Endothelial cell of umbilical vein (primary cell): Measurements from ENCODE around the gene TOM1L2. TPM values are rescaled to one million over a fixed set of nuclear protein-coding genes. Genes with fewer than 3 reads are reported as not detected.

ENCODE experiments used
- BruUV-seq: library from RNA; stranded (reverse); fragments of 400-500 nt; replicated peaks from 2 replicates; lab custom pipeline; 2021; lab: Mats Ljungman, UMichigan
- CTCF ChIA-PET: fragments of 300-600, 350-600 bp; sonication (Branson Sonifier 250); formaldehyde crosslinking; loops from one replicate; lab custom pipeline; 2021; ENCODE audit warnings: antibody characterized with exemption, inconsistent platforms; lab: Charles Lee
- POLR2A ChIA-PET: fragments of 300-600, 350-600 bp; sonication (Branson Sonifier 250); formaldehyde crosslinking; loops from one replicate; lab custom pipeline; 2021; ENCODE audit warnings: antibody characterized with exemption, inconsistent platforms; lab: Charles Lee
- DNase-seq: peaks from one replicate; pipeline ENCODE4 v3.0.0-alpha.2; 2011; ENCODE audit warnings: low read depth, low spot score
- FAIRE-seq: peaks from 2 replicates; lab custom pipeline; 2011; peaks lifted over from hg19 to GRCh38; lab: Jason Lieb, UNC
- H2AFZ ChIP-seq: 2 replicates; pipeline ENCODE4 v1.6.0; 2012; ENCODE audit warnings: low read depth, low read length, control low read depth, inconsistent platforms
- H3K27ac ChIP-seq: 2 replicates; pipeline ENCODE4 v1.5.1; 2011; ENCODE audit warnings: low read depth, mild to moderate bottlenecking, control low read depth, low read length, moderate library complexity; ENCODE audit not compliant: insufficient read depth
- H3K27me3 ChIP-seq, 2 experiments: 2 replicates each; pipeline versions ENCODE4 v1.6.0 to v1.6.1; 2011; ENCODE audit warnings: low read length in 2 of 2, mixed read lengths in 1 of 2; ENCODE audit not compliant: control insufficient read depth in 2 of 2, insufficient read depth in 2 of 2
- H3K36me3 ChIP-seq, 2 experiments: 2 replicates in 1 of 2; 3 replicates in 1 of 2; pipeline ENCODE4 v1.5.1; 2011; ENCODE audit warnings: low read length in 2 of 2, mild to moderate bottlenecking in 1 of 2, moderate library complexity in 1 of 2; ENCODE audit not compliant: control insufficient read depth in 2 of 2, insufficient read depth in 2 of 2; ENCODE audit errors: extremely low read depth in 1 of 2
- H3K4me1 ChIP-seq: 3 replicates; pipeline ENCODE4 v1.5.1; 2011; ENCODE audit warnings: mild to moderate bottlenecking, low read length; ENCODE audit not compliant: control insufficient read depth, insufficient read depth; ENCODE audit errors: extremely low read depth
- H3K4me2 ChIP-seq: 2 replicates; pipeline ENCODE4 v1.6.1; 2011; ENCODE audit warnings: low read length, control low read depth, mixed read lengths; ENCODE audit not compliant: insufficient read depth
- H3K4me3 ChIP-seq, 3 experiments: fragments of 200-600 bp in 1 of 3; sonication (generic), shearing (Covaris generic) in 1 of 3; replicated peaks in 1 of 3; 2 replicates each; pipeline ENCODE4 v1.5.1; 2011 to 2016; ENCODE audit warnings: control low read depth in 3 of 3, low read length in 3 of 3, mild to moderate bottlenecking in 2 of 3, inconsistent platforms in 1 of 3, low read depth in 1 of 3, moderate library complexity in 1 of 3; ENCODE audit not compliant: insufficient read depth in 1 of 3
- H3K79me2 ChIP-seq: 2 replicates; pipeline ENCODE4 v1.6.0; 2012; ENCODE audit warnings: low read length, inconsistent platforms; ENCODE audit not compliant: control insufficient read depth, insufficient read depth
- H3K9ac ChIP-seq: replicated peaks from 2 replicates; pipeline ENCODE3; 2011; ENCODE audit warnings: low read length, control low read depth; ENCODE audit not compliant: insufficient read depth; ENCODE audit errors: extremely low read depth
- H3K9me1 ChIP-seq: replicated peaks from 3 replicates; pipeline ENCODE4 v1.6.0; 2011; ENCODE audit warnings: mild to moderate bottlenecking, low read length; ENCODE audit not compliant: control insufficient read depth, insufficient read depth; ENCODE audit errors: extremely low read depth
- H3K9me3 ChIP-seq: replicated peaks from 2 replicates; pipeline ENCODE4 v1.5.1; 2012; ENCODE audit warnings: low read length, inconsistent platforms; ENCODE audit not compliant: control insufficient read depth, insufficient read depth
- H4K20me1 ChIP-seq: replicated peaks from 2 replicates; pipeline ENCODE3; 2011; ENCODE audit warnings: mild to moderate bottlenecking, low read length; ENCODE audit not compliant: control insufficient read depth, insufficient read depth; ENCODE audit errors: extremely low read depth
- EZH2 ChIP-seq: IDR thresholded peaks from 2 replicates; pipeline ENCODE4 v1.6.1; 2012; ENCODE audit warnings: borderline replicate concordance, low read depth, mild to moderate bottlenecking, moderate library complexity, low read length, inconsistent platforms; ENCODE audit not compliant: severe bottlenecking
- FOS ChIP-seq: IDR thresholded peaks from 2 replicates; pipeline ENCODE4 v1.6.1; 2011; ENCODE audit warnings: mild to moderate bottlenecking, low read length, moderate library complexity, borderline replicate concordance; ENCODE audit not compliant: insufficient read depth
- GATA2 ChIP-seq: IDR thresholded peaks from 2 replicates; pipeline ENCODE4 v1.7.0; 2011; ENCODE audit warnings: low read depth, mild to moderate bottlenecking, moderate library complexity, mixed read lengths, low read length; ENCODE audit not compliant: insufficient read length, insufficient read depth
- JUN ChIP-seq: IDR thresholded peaks from 2 replicates; pipeline ENCODE4 v1.6.1; 2011; ENCODE audit warnings: borderline replicate concordance, low read depth; ENCODE audit not compliant: insufficient read length, insufficient read depth
- MYC ChIP-seq: IDR thresholded peaks from one replicate; pipeline ENCODE4 v1.6.1; 2011; ENCODE audit warnings: mild to moderate bottlenecking, low read depth, low read length
- POLR2A ChIP-seq: IDR thresholded peaks from 2 replicates; pipeline ENCODE4 v1.6.1; 2012; ENCODE audit warnings: low read depth, mild to moderate bottlenecking, control low read depth, low read length
- POLR2AphosphoS5 ChIP-seq: IDR thresholded peaks from 2 replicates; pipeline ENCODE4 v1.6.1; 2012; ENCODE audit warnings: low read depth, mild to moderate bottlenecking, control low read depth, low read length, moderate library complexity; ENCODE audit not compliant: insufficient read depth
- dilution Hi-C: fragments of 300-500 bp; cut with MboI; formaldehyde crosslinking; loops from one replicate; pipeline ENCODE4 v1.15.0; 2019; ENCODE audit warnings: low sequenced_read_pairs; ENCODE audit not compliant: extremely low pct_ligation_motif_present
- intact Hi-C: fragments of 100-400 bp; cut with micrococcal nuclease; formaldehyde crosslinking; loops from one replicate; pipeline ENCODE4 v1.10.0; 2022
- polyA plus RNA-seq, 4 experiments: library from polyadenylated mRNA; depleted of rRNA in 3 of 4; stranded (reverse) in 3 of 4; unstranded in 1 of 4; fragments of >200 nt; gene quantifications; 2 replicates each; pipeline versions ENCODE4 v1.2.1 to v1.2.3, GENCODE V29; 2011 to 2012; ENCODE audit warnings: missing spikeins in 1 of 4
- total RNA-seq: library from RNA; stranded (reverse); gene quantifications from 2 replicates; pipeline ENCODE4 v1.2.3, GENCODE V29; 2021
- TF ChIP-seq, protein P1 (sequence below), 2 donors: IDR thresholded peaks; 1 replicate in 1 of 2; 2 replicates in 1 of 2; pipeline ENCODE4 v1.5.1; 2011; ENCODE audit warnings: low read length in 2 of 2, mild to moderate bottlenecking in 2 of 2, moderate library complexity in 2 of 2, control low read depth in 1 of 2, inconsistent platforms in 1 of 2, low read depth in 1 of 2; ENCODE audit not compliant: insufficient read depth in 1 of 2; ENCODE audit errors: extremely low read depth in 1 of 2
- TF ChIP-seq, protein P2 (sequence below): IDR thresholded peaks from 2 replicates; pipeline ENCODE4 v1.6.1; 2011; ENCODE audit not compliant: insufficient read depth, insufficient read length

TOM1L2 gene
- total and polyA plus RNA-seq, 2 donors (not counting 3 experiments of a cell fraction or from before 2014, with no cell fraction given), result 31.7 to 37.6 TPM

DNA sequence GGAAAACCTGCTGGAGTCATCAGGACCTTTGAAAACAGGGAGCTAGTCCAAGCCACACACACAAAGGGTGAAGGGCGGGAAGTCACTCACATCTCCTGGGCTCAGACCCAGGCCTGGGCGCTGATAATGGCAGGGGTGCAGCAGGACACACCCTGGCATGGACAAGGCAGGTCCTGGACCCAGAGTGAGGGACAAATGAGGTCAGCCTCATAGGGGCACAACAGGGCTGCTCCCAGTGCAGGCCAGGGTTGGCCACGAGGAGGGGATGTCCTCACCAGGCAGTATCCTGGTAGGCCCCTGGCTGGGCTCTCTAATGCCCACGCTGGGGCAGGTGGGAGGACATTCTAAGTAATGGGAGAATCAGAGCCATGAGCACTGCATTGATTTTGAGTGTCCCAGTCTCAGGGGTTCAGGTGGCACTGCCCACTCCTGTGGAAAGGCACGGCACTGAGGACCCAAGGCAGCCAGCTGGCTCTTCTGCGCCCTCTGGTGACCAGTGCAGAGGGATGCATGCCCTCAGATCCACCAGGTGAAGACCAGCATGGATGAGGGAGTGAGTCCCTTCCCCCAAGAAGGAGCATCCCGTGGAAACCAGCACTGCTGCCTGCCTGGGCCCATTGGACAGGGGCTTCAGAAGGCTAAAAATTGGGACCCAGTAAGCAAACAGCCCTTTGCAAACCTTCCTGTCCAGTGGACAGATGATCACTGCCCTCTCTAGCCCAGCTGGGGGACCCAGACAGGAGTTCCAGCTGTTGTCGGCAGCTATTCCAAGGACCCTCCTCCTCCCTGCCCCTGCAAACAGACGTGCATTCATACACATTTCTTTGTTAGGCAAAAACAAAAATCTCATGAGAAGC lies 112.1 kb downstream of the TOM1L2 start:
- no peaks in the 10 kb centered on the region for H4K20me1 ChIP-seq
- no peaks in the 10 kb centered on the region for H3K36me3 ChIP-seq
- no peak for TF ChIP-seq GATA2
- TF ChIP-seq, protein P1, sequence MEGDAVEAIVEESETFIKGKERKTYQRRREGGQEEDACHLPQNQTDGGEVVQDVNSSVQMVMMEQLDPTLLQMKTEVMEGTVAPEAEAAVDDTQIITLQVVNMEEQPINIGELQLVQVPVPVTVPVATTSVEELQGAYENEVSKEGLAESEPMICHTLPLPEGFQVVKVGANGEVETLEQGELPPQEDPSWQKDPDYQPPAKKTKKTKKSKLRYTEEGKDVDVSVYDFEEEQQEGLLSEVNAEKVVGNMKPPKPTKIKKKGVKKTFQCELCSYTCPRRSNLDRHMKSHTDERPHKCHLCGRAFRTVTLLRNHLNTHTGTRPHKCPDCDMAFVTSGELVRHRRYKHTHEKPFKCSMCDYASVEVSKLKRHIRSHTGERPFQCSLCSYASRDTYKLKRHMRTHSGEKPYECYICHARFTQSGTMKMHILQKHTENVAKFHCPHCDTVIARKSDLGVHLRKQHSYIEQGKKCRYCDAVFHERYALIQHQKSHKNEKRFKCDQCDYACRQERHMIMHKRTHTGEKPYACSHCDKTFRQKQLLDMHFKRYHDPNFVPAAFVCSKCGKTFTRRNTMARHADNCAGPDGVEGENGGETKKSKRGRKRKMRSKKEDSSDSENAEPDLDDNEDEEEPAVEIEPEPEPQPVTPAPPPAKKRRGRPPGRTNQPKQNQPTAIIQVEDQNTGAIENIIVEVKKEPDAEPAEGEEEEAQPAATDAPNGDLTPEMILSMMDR (IDR thresholded peaks at IDR 0.05; ENCODE audit: extremely low read depth in 1 of 2, insufficient read depth in 1 of 2, low read depth in 1 of 2, low read length in 2 of 2), result peak; percentile 88 to 97
- no peaks in the 10 kb centered on the region for H3K9me3 ChIP-seq
- H3K4me1 ChIP-seq, result no peaks in the 10 kb centered on the region
- no peaks in the 10 kb centered on the region for H3K9me1 ChIP-seq
- no peak overlapping the region for H3K4me3 ChIP-seq
- H2AFZ ChIP-seq, result no peak overlapping the region
- BruUV-seq, result no TSS peak
- dilution Hi-C loops, result no loop called here
- CTCF ChIA-PET, result interaction anchor here (0.6 to 7.0 kb wide), 19 partner anchors 10 to 180 kb away, joined by 3 to 68 read pairs (median 4); partner anchors contain the start of gene SREBF1
- H3K9ac ChIP-seq, result no peak overlapping the region
- DNase-seq (peak; percentile 59), FAIRE-seq (peak; percentile 92)
- POLR2A ChIA-PET, result no interaction called here
- no peaks in the 10 kb centered on the region for H3K79me2 ChIP-seq
- H3K27ac ChIP-seq, result no peak overlapping the region
- no peaks in the 10 kb centered on the region for H3K27me3 ChIP-seq
- no peak overlapping the region for H3K4me2 ChIP-seq
- intact Hi-C loops, result loop anchor here (1.0 kb wide), 3 partner anchors 48 to 179 kb away; partner anchors contain the start of gene RAI1

DNA sequence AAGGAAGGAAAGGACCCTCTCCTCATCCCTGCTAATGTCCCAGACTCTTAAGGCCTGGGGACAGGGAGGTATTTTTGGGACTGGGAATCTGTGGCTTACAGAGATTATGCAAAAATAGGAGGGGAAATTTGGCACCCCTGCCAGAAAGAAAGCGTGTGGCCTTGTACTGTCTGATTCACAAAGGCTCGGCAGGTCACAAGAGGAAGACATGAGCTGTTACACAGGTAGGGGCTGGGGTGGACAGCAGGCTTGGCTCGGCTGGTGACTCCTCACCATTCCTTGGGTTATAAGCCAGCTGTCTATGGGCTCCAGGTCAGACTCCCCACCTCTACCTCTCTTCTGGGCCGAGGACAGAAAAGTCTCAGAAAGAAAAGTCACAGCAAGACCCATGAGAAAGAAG lies 114.7 kb downstream of the TOM1L2 start:
- H3K4me3 ChIP-seq, result no peak overlapping the region
- TF ChIP-seq, protein P1 (IDR thresholded peaks at IDR 0.05; ENCODE audit: extremely low read depth in 1 of 2, insufficient read depth in 1 of 2, low read depth in 1 of 2, low read length in 2 of 2), result no peak
- TF ChIP-seq MYC, result no peak
- TF ChIP-seq POLR2AphosphoS5, result no peak
- no peak for TF ChIP-seq FOS
- TF ChIP-seq JUN, result no peak
- TF ChIP-seq POLR2A, result no peak
- TF ChIP-seq, protein P2, sequence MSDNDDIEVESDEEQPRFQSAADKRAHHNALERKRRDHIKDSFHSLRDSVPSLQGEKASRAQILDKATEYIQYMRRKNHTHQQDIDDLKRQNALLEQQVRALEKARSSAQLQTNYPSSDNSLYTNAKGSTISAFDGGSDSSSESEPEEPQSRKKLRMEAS, result no peak
- no peak for TF ChIP-seq GATA2
- no peak for TF ChIP-seq EZH2
- H3K9me3 ChIP-seq, result no peaks in the 10 kb centered on the region
- DNase-seq (no peak), FAIRE-seq (no peak)
- no peaks in the 10 kb centered on the region for H3K4me1 ChIP-seq
- H3K9me1 ChIP-seq, result no peaks in the 10 kb centered on the region
- H3K4me2 ChIP-seq, result no peak overlapping the region
- intact Hi-C loops (no loop called here), dilution Hi-C loops (no loop called here)
- no peak overlapping the region for H2AFZ ChIP-seq
- H3K9ac ChIP-seq, result no peak overlapping the region
- no peaks in the 10 kb centered on the region for H4K20me1 ChIP-seq
- H3K79me2 ChIP-seq, result no peaks in the 10 kb centered on the region
- CTCF ChIA-PET, result interaction anchor here (0.6 kb wide), 1 partner anchor 49 kb away, joined by 3 read pairs; no protein-coding TSS in a partner anchor
- H3K36me3 ChIP-seq, result no peaks in the 10 kb centered on the region
- no peak overlapping the region for H3K27ac ChIP-seq
- BruUV-seq, result no TSS peak
- no peaks in the 10 kb centered on the region for H3K27me3 ChIP-seq
- POLR2A ChIA-PET, result no interaction called here
